Measurements from ENCODE around the gene MRPL28.
"Not testable (repeated sequence)": the region's sequence is repeated elsewhere in the genome, so short reads cannot be mapped to it uniquely, and the experiment has no call there.

GRCh38 chr16:341974-342336 is 28.4 kb downstream of the MRPL28 start:
- TF ChIP-seq EGR1, SP1 (IDR thresholded peaks at IDR 0.05; ENCODE audit: low read depth): not testable (repeated sequence)

Data from HCT116 (cell line).